Measurements from ENCODE around the gene PCGF3. TPM values are rescaled to one million over a fixed set of nuclear protein-coding genes. Genes with fewer than 3 reads are reported as not detected.

PCGF3 gene
- total RNA-seq, 1 donor from 2014 or later, result 58.5 TPM

GRCh38 chr4:677431-678293 lies 28.0 kb upstream of the PCGF3 start:
- H3K4me3 ChIP-seq (ENCODE audit: low read depth, low read length), result no peak overlapping the region
- peaks cover 2% of the 10 kb centered on the region for H3K27me3 ChIP-seq (ENCODE audit: control insufficient read depth, insufficient read depth, low read length)
- no peaks in the 10 kb centered on the region for H3K36me3 ChIP-seq (ENCODE audit: control insufficient read depth, insufficient read depth, low read length)
- no peak for DNase-seq (ENCODE audit: low read depth)
- TF ChIP-seq CTCF (IDR thresholded peaks at IDR 0.05; ENCODE audit: insufficient read depth, low read length, poor library complexity, severe bottlenecking), result no peak

GRCh38 chr4:678331-679103 lies 27.1 kb upstream of the PCGF3 start:
- Histone ChIP-seq H3K4me3 (ENCODE audit: low read depth, low read length) (no peak overlapping the region), H3K36me3 (ENCODE audit: control insufficient read depth, insufficient read depth, low read length) (no peaks in the 10 kb centered on the region), H3K27me3 (ENCODE audit: control insufficient read depth, insufficient read depth, low read length) (peaks cover 2% of the 10 kb centered on the region)
- DNase-seq (ENCODE audit: low read depth), result no peak
- no peak for TF ChIP-seq CTCF (IDR thresholded peaks at IDR 0.05; ENCODE audit: insufficient read depth, low read length, poor library complexity, severe bottlenecking)

GRCh38 chr4:679104-679481 lies 26.5 kb upstream of the PCGF3 start:
- TF ChIP-seq CTCF (IDR thresholded peaks at IDR 0.05; ENCODE audit: insufficient read depth, low read length, poor library complexity, severe bottlenecking), result no peak
- Histone ChIP-seq H3K4me3 (ENCODE audit: low read depth, low read length) (no peak overlapping the region), H3K36me3 (ENCODE audit: control insufficient read depth, insufficient read depth, low read length) (no peaks in the 10 kb centered on the region), H3K27me3 (ENCODE audit: control insufficient read depth, insufficient read depth, low read length) (peaks cover 2% of the 10 kb centered on the region)
- DNase-seq (ENCODE audit: low read depth), result no peak

- Histone ChIP-seq H3K4me3 (ENCODE audit: low read depth, low read length) (no peak overlapping the region), H3K36me3 (ENCODE audit: control insufficient read depth, insufficient read depth, low read length) (no peaks in the 10 kb centered on the region), H3K27me3 (ENCODE audit: control insufficient read depth, insufficient read depth, low read length) (peaks cover 2% of the 10 kb centered on the region)
- DNase-seq (ENCODE audit: low read depth), result no peak
- no peak for TF ChIP-seq CTCF (IDR thresholded peaks at IDR 0.05; ENCODE audit: insufficient read depth, low read length, poor library complexity, severe bottlenecking)
Observed at GRCh38 chr4:679629-680028, 26.0 kb upstream of the PCGF3 start.

GRCh38 chr4:680091-680490 lies 25.5 kb upstream of the PCGF3 start:
- TF ChIP-seq CTCF (IDR thresholded peaks at IDR 0.05; ENCODE audit: insufficient read depth, low read length, poor library complexity, severe bottlenecking), result no peak
- no peaks in the 10 kb centered on the region for H3K36me3 ChIP-seq (ENCODE audit: control insufficient read depth, insufficient read depth, low read length)
- DNase-seq (ENCODE audit: low read depth), result no peak
- H3K27me3 ChIP-seq (ENCODE audit: control insufficient read depth, insufficient read depth, low read length), result peaks cover 2% of the 10 kb centered on the region
- no peak overlapping the region for H3K4me3 ChIP-seq (ENCODE audit: low read depth, low read length)

All from kidney epithelial cell (primary cell).